Aorta (tissue), 5 donors: ENCODE measurements around the gene COL5A1. TPM values are rescaled to one million over a fixed set of nuclear protein-coding genes. Genes with fewer than 3 reads are reported as not detected.

Experiments
- ATAC-seq: fragments of 200-7000 bp; cut with Tn5 transposase; one replicate; pipeline ENCODE4 v1.9.1; 2022; ENCODE audit warnings: moderate library complexity; ENCODE audit not compliant: low FRiP score
- DNase-seq, 2 donors: peaks; one replicate each; pipeline ENCODE4 v3.0.0-alpha.2; 2020
- H3K27ac ChIP-seq, 2 donors: one replicate each; pipeline ENCODE4 v1.5.1; 2013; ENCODE audit warnings: low read length in 2 of 2, mild to moderate bottlenecking in 2 of 2, moderate library complexity in 2 of 2, control low read depth in 1 of 2, inconsistent platforms in 1 of 2, low read depth in 1 of 2
- H3K27me3 ChIP-seq, 2 donors: one replicate each; pipeline ENCODE4 v1.6.1; 2013; ENCODE audit warnings: control low read depth in 1 of 2, low read length in 1 of 2, mild to moderate bottlenecking in 1 of 2, moderate library complexity in 1 of 2; ENCODE audit not compliant: insufficient read depth in 2 of 2, control insufficient read depth in 1 of 2
- H3K36me3 ChIP-seq, 2 donors: one replicate each; pipeline ENCODE4 v1.6.1; 2013; ENCODE audit warnings: control low read depth in 1 of 2, low read length in 1 of 2, mild to moderate bottlenecking in 1 of 2; ENCODE audit not compliant: insufficient read depth in 2 of 2, control insufficient read depth in 1 of 2
- H3K4me1 ChIP-seq, 2 donors: one replicate each; pipeline ENCODE4 v1.6.1; 2013; ENCODE audit warnings: low read length in 2 of 2, control low read depth in 1 of 2, mild to moderate bottlenecking in 1 of 2, moderate library complexity in 1 of 2; ENCODE audit not compliant: insufficient read depth in 2 of 2, control insufficient read depth in 1 of 2
- H3K4me3 ChIP-seq, 2 donors: one replicate each; pipeline ENCODE4 v1.5.1; 2013; ENCODE audit warnings: low read length in 2 of 2, control low read depth in 1 of 2, mild to moderate bottlenecking in 1 of 2
- H3K9me3 ChIP-seq: one replicate; pipeline ENCODE4 v1.6.1; 2013; ENCODE audit warnings: mild to moderate bottlenecking, low read length; ENCODE audit not compliant: control insufficient read depth
- WGBS, 2 donors: extraction: QIAGEN DNeasy Blood & Tissue Kit; methylation state at CpG; one replicate each; pipeline ENCODE4 v1.1.7; 2013; 5-methylcytosine and 5-hydroxymethylcytosine counted together
- intact Hi-C, 2 donors: fragments of 100-400 bp; cut with DNase I; formaldehyde crosslinking; loops; one replicate each; pipeline versions ENCODE4 v1.14.2 to v1.15.0; 2022
- polyA plus RNA-seq, 2 donors: library from polyadenylated mRNA; stranded (reverse); fragments of 200-250 nt; gene quantifications; one replicate each; pipeline ENCODE4 v1.2.3, GENCODE V29; 2013
- total RNA-seq, 2 donors: library from RNA; stranded (reverse); fragmentation: NEBNext Ultra II Directional; extraction: Animal tissue kit (Norgen Biotek cat#: 25700); gene quantifications; one replicate each; pipeline ENCODE4 v1.2.1, GENCODE V29; 2021
- donor health status: healthy with polysubstance abuse.
- donor health status: Bipolar disorder and iron deficiency.
- donor health status: DM: no; HTN: no; CAD: no.
- donor health status: DM: no; HTN: no; CAD: no.
- donor health status: DM: yes; HTN: yes; CAD: no.

The COL5A1 gene
- total and polyA plus RNA-seq, 4 donors, result 18.7 to 159 (median 82.8) TPM

- peak in 1 of 2 donors; percentile 23 for DNase-seq
- WGBS, 2 donors, result 94 to 96% methylated on average over 15 of the region's 15 CpGs
- ATAC-seq, result no peak
- Histone ChIP-seq H3K27me3 (no peaks in the 10 kb centered on the region), H3K9me3 (no peaks in the 10 kb centered on the region), H3K36me3 (no peaks in the 10 kb centered on the region), H3K27ac (no peak overlapping the region), H3K4me1 (no peaks in the 10 kb centered on the region), H3K4me3 (no peak overlapping the region)
- intact Hi-C loops, result loop anchor here in 1 of 2 donors (5.0 kb wide), 1 partner anchor 92 kb away; no protein-coding TSS in a partner anchor
Measured at GRCh38 chr9:134634667-134635230, 6.9 kb upstream of the COL5A1 start.

DNA sequence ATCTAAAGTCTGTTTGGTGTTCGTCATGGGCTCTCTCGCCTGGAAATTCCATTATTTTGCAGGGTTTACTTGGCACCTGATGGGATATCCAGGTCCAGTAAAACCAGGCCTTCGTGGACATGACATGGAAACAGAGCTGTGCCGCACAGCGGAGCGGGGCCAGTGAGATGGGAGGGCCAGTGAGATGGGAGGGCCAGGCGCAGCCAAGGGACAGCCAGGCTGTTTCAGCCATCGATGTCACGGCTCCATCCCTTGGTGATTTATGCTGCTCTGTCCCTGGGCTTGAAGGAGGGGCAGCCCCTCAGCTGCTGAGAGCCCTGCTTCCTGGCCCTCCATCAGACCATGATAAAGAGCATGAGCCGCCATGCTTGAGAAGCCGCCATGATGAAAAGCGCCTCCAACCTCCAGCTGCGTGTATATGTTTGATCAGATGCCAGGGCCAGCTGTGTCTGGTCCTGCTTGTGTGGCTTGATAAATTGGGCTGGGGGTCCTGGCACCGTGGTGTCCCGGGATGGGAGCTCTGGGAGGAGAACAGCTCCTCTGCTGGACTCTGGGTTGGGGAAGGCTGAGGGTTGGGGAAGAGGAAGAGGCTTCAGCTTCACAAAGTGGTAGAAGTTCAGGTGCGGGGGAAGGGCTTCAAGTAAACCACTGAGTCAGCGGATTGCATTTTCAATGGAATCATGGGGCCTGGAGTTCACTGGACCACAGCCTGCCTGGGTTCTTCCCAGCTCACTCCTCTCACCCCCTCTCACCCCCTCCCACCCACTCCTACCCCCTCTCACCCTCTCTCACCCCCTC lies 6.1 kb upstream of the COL5A1 start:
- Histone ChIP-seq H3K4me3 (no peak overlapping the region), H3K9me3 (no peaks in the 10 kb centered on the region), H3K36me3 (no peaks in the 10 kb centered on the region), H3K4me1 (no peaks in the 10 kb centered on the region), H3K27ac (no peak overlapping the region), H3K27me3 (no peaks in the 10 kb centered on the region)
- intact Hi-C loops, result loop anchor here in 1 of 2 donors (5.0 kb wide), 1 partner anchor 93 kb away; no protein-coding TSS in a partner anchor
- no peak for ATAC-seq
- DNase-seq, result peak; percentile 29 to 56
- WGBS, 2 donors, result 92 to 96% methylated on average over 15 to 17 of the region's 17 CpGs

DNA sequence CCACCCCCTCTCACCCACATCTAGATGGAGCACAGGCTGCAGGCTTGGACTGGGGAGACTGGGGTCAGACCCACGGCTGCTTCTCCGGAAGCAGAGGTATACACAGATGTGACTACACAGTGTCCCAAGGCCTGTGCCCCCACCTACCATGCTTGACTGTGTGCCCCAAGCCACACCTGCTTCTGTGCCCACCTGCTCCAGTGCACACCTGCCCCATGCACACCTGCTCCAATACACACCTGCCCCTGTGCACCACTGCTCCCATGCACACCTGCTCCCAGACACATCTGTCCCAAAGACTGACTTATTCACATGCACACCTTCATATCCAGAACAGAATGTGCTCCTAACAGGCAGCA lies 5.5 kb upstream of the COL5A1 start:
- Histone ChIP-seq H3K4me1 (no peaks in the 10 kb centered on the region), H3K9me3 (no peaks in the 10 kb centered on the region), H3K27ac (no peak overlapping the region), H3K4me3 (no peak overlapping the region), H3K36me3 (no peaks in the 10 kb centered on the region), H3K27me3 (no peaks in the 10 kb centered on the region)
- ATAC-seq, result no peak
- WGBS, 2 donors, result 86 to 90% methylated on average over 2 of the region's 2 CpGs
- peak; percentile 44 to 63 for DNase-seq
- intact Hi-C loops, result loop anchor here in 1 of 2 donors (5.0 kb wide), 1 partner anchor 94 kb away; no protein-coding TSS in a partner anchor

DNA sequence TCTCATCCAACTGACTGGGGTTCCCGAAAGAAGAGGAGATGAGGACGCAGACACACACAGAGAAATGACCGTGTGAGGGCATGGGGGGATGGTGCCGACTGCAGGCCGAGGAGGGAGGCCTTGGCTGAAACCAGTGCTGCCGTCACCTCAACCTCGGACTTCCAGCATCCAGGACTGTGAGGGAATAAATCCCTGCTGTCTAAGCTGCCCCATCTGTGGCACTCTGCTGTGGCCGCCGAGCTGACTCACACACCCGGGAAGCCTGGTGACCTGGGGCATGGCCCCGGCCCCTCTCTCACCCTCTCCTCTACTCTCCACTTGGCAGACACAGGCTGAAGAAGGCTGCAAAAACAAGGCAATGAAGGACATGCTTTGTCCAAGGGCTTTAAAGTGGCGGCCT lies 4.4 kb upstream of the COL5A1 start:
- ATAC-seq (no peak), DNase-seq (peak; percentile 40 to 65)
- Histone ChIP-seq H3K4me3 (no peak overlapping the region), H3K36me3 (no peaks in the 10 kb centered on the region), H3K9me3 (no peaks in the 10 kb centered on the region), H3K27ac (no peak overlapping the region), H3K4me1 (no peaks in the 10 kb centered on the region), H3K27me3 (no peaks in the 10 kb centered on the region)
- intact Hi-C loops, result loop anchor here in 1 of 2 donors (5.0 kb wide), 1 partner anchor 95 kb away; no protein-coding TSS in a partner anchor
- 91 to 92% methylated on average over 12 of the region's 12 CpGs for WGBS, 2 donors

DNA sequence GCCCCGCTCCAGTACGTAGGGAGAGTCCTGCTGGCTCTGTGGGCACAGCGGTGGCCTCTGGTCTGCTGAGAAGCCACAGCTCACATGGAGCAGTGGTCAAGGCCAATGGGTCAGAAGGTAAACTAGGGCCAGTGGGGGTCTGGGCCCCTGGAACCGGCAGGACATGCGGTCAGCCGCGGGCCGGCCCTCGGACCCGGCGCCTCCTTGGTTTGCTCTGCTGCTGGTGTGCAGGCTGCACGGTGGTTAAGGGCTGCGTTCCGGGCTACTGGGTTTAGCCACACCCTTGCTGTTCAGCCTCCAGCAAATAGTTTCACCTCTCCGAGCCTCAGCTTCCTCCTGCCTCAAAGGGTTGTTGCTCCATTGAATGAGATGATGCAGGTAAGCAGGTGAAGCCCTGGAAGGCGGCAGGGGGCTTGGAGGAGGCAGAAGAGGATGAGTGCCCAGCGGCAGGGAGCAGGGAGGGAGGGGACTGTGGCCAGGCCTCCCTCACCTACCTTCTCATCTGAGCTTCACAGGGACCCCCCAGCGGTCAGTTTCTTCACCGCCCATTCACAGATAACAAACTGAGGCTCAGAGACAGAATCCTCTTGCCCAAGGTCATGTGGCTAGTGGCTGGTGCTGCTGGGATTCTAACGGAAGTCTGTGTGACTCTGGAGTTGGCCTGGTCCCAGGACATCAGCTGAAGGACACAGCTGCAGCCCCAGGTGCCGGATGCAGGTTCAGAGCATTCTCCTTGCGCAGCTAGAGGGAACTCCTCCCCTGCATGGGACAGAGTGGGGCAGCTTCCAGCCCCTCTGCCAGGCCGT lies 3.7 kb upstream of the COL5A1 start:
- no peaks in the 10 kb centered on the region for H3K9me3 ChIP-seq
- no peak overlapping the region for H3K27ac ChIP-seq
- H3K4me1 ChIP-seq, result no peaks in the 10 kb centered on the region
- WGBS, 2 donors, result 91 to 92% methylated on average over 23 of the region's 23 CpGs
- H3K4me3 ChIP-seq, result no peak overlapping the region
- DNase-seq (peak; percentile 38 to 64), ATAC-seq (no peak)
- H3K36me3 ChIP-seq, result no peaks in the 10 kb centered on the region
- intact Hi-C loops, result loop anchor here in 1 of 2 donors (5.0 kb wide), 1 partner anchor 96 kb away; no protein-coding TSS in a partner anchor
- no peaks in the 10 kb centered on the region for H3K27me3 ChIP-seq

DNA sequence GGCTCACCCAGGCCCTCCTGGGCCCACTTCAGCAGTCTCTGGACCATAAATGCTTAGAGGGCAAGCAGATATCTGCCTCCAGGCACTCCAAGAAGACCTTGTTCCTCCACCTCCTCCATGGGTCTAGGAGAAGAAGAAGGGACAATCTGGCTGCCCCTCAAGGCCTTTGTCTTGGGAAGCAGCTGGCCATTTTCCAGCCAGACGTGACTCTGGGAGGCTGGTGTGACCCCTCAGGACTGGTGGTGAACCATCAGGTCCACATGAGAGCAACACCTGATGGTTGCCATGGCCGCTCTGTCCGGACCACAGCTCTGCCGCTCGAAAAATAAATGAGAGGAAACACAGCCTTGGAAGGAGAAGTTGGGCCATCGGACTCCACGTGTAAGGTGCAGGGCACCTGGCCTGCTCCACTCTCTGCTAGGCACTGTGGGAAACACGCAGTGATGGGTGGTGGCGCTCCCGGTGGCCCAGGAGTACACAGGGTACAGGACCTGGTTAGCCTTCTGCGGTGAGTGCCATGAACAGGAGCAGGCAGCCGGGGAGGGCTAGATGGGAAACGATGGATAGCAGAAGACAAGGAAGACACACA lies 3.0 kb upstream of the COL5A1 start:
- ATAC-seq, result no peak
- Histone ChIP-seq H3K27me3 (no peaks in the 10 kb centered on the region), H3K4me1 (no peaks in the 10 kb centered on the region), H3K9me3 (no peaks in the 10 kb centered on the region), H3K4me3 (no peak overlapping the region), H3K27ac (no peak overlapping the region), H3K36me3 (no peaks in the 10 kb centered on the region)
- no peak for DNase-seq
- intact Hi-C loops, result loop anchor here in 1 of 2 donors (5.0 kb wide), 1 partner anchor 96 kb away; no protein-coding TSS in a partner anchor
- 94 to 95% methylated on average over 13 of the region's 13 CpGs for WGBS, 2 donors

GRCh38 chr9:134639994-134640393 lies 1.6 kb upstream of the COL5A1 start:
- Histone ChIP-seq H3K36me3 (no peaks in the 10 kb centered on the region), H3K27ac (no peak overlapping the region), H3K4me3 (no peak overlapping the region), H3K27me3 (no peaks in the 10 kb centered on the region), H3K4me1 (no peaks in the 10 kb centered on the region), H3K9me3 (no peaks in the 10 kb centered on the region)
- WGBS, 2 donors, result 93 to 95% methylated on average over 5 of the region's 5 CpGs
- ATAC-seq (no peak), DNase-seq (no peak)
- intact Hi-C loops, result loop anchor here (5.0 to 10.0 kb wide), 5 partner anchors 38 to 188 kb away; no protein-coding TSS in a partner anchor

- DNase-seq (no peak), ATAC-seq (no peak)
- Histone ChIP-seq H3K27me3 (no peaks in the 10 kb centered on the region), H3K4me1 (no peaks in the 10 kb centered on the region), H3K4me3 (no peak overlapping the region), H3K9me3 (no peaks in the 10 kb centered on the region), H3K27ac (peak overlapping the region in 1 of 2 donors; percentile 84), H3K36me3 (no peaks in the 10 kb centered on the region)
- 45 to 54% methylated on average over 14 of the region's 14 CpGs for WGBS, 2 donors
- intact Hi-C loops, result loop anchor here (1.0 to 10.0 kb wide), 5 partner anchors 38 to 191 kb away; no protein-coding TSS in a partner anchor
Measured at GRCh38 chr9:134640506-134641172, 964 bp upstream of the COL5A1 start.
